Effector memory CD4-positive, alpha-beta T cell (primary cell): ENCODE results near the gene MGAT4A.
A peak's percentile ranks its signal among the peaks of the same experiment; 100 is the strongest.

ENCODE experiments used
- DNase-seq, 3 donors: peaks; one replicate each; pipeline ENCODE4 v3.0.0-alpha.2; 2020
- H3K27ac ChIP-seq: 2 replicates; pipeline ENCODE4 v1.7.0; 2013; ENCODE audit warnings: mild to moderate bottlenecking, low read length, moderate library complexity; ENCODE audit not compliant: insufficient read depth, poor library complexity, severe bottlenecking
- H3K27me3 ChIP-seq: replicated peaks from 2 replicates; pipeline ENCODE4 v1.7.0; 2013; ENCODE audit warnings: mild to moderate bottlenecking, low read length; ENCODE audit not compliant: insufficient read depth, control insufficient read depth, poor library complexity, severe bottlenecking
- H3K36me3 ChIP-seq: 2 replicates; pipeline ENCODE4 v1.7.0; 2013; ENCODE audit warnings: mild to moderate bottlenecking, low read length, moderate library complexity; ENCODE audit not compliant: control insufficient read depth, insufficient read depth
- H3K4me1 ChIP-seq: 2 replicates; pipeline ENCODE4 v1.7.0; 2013; ENCODE audit warnings: low read length, mild to moderate bottlenecking; ENCODE audit not compliant: control insufficient read depth, insufficient read depth, poor library complexity, severe bottlenecking
- H3K4me3 ChIP-seq: 2 replicates; pipeline ENCODE4 v1.7.0; 2013; ENCODE audit warnings: low read length, low read depth, mild to moderate bottlenecking; ENCODE audit not compliant: insufficient read depth, poor library complexity, severe bottlenecking
- H3K9me3 ChIP-seq: 2 replicates; pipeline ENCODE4 v1.7.0; 2013; ENCODE audit warnings: mild to moderate bottlenecking, low read length, moderate library complexity; ENCODE audit not compliant: control insufficient read depth

The MGAT4A gene

DNA sequence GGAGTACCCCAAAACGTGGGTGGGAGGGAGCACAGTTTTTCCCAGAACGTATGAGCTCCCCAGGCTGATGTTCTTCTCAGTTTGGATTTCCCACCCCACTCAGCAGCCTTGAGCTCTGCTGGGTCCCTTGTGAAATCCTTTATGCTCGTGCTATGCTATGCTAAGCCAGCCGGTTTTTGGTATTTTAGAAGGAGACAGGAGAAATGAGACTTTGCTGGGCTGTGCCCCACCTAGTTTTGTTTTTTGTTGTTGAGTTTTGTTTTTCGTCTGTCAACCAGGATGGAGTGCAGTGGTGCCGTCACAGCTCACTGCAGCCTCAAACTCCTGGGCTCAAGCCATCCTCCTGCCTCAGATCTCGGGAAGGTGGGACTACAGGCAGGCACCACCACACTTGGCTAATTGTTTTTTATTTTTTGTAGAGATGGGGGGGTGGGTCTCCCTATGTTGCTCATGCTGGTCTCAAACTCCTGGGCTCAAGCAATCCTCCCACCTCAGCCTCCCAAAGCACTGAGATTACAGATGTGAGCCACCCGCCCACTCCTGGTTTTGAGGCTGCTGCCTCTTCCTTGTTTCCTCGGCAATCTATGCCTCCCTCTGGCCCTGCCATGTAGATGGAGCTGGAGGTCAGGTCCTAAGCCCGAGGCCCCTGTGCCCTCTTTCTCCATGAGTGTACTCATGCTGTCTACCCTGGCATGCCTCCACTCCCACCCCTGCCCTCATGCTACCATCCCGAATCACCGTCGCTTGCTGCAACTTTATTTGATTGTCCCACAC lies 17.5 kb upstream of the MGAT4A start:
- Histone ChIP-seq H3K36me3 (no peaks in the 10 kb centered on the region), H3K4me3 (no peak overlapping the region), H3K9me3 (no peaks in the 10 kb centered on the region), H3K4me1 (peaks cover 22% of the 10 kb centered on the region), H3K27ac (no peak overlapping the region), H3K27me3 (no peaks in the 10 kb centered on the region)
- DNase-seq: no peak

DNA sequence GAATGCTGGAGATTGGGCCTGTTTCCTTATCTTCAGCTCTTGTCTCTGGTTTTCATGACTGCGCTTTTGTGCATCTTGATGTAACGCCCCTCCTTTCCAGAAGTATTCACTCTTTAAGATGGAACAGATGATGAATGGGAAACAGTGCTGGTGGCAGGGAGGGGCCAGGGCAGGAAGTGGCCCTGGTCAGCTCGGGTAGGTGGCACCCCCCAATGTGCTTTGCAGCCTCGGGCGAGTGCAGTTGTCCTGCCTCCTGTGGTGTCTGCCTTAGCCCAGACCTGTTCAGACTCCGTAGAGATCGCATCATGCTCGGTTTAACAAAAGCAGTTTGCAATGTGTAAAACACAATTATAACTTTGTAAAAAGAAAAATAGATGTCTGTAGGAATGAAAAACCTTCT lies 17.0 kb upstream of the MGAT4A start:
- no peak for DNase-seq
- H3K27ac ChIP-seq: no peak overlapping the region
- H3K36me3 ChIP-seq: no peaks in the 10 kb centered on the region
- H3K4me1 ChIP-seq: peaks cover 22% of the 10 kb centered on the region
- H3K27me3 ChIP-seq: no peaks in the 10 kb centered on the region
- no peak overlapping the region for H3K4me3 ChIP-seq
- no peaks in the 10 kb centered on the region for H3K9me3 ChIP-seq

DNA sequence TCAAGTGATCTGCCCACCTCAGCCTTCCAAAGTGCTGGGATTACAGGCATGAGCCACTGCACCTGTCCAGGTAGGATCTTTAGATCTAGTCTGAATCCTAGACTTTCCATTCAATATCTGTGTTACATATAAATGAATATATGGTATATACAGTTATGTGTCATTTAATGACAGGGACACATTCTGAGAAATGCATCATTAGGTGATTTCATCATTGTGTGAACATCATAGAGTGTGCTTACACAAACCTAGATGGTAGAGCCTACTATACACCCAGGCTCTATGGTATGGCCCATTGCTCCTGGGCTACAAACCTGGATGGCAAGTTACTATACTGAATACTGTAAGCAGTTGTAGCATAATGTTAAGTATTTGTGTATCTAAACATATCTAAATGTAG lies 15.5 kb upstream of the MGAT4A start:
- Histone ChIP-seq H3K4me1 (peaks cover 22% of the 10 kb centered on the region), H3K27me3 (no peaks in the 10 kb centered on the region), H3K9me3 (no peaks in the 10 kb centered on the region), H3K36me3 (no peaks in the 10 kb centered on the region), H3K27ac (no peak overlapping the region), H3K4me3 (no peak overlapping the region)
- no peak for DNase-seq

DNA sequence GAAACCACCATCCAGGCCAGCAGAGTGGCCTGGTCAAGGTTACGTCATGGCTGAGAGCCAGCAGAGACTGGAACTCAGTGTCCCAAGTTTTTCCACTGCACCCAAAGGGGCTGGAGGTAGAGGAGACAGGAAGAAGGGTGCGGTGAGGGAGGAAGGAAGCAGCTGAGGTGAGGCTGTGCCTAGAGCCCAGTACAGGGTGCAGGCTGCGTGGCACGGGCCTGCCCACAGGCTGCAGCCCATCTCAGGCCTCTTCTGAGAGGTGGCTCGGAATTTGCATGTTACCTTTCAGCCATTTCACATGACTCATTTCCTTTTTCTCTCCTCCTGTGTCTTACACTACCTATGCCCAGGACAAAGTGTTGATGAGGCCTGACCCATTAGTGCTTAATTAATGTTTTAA lies 13.7 kb upstream of the MGAT4A start:
- no peak for DNase-seq
- H3K4me1 ChIP-seq: peaks cover 22% of the 10 kb centered on the region
- H3K27ac ChIP-seq: no peak overlapping the region
- no peaks in the 10 kb centered on the region for H3K27me3 ChIP-seq
- no peaks in the 10 kb centered on the region for H3K9me3 ChIP-seq
- H3K36me3 ChIP-seq: no peaks in the 10 kb centered on the region
- no peak overlapping the region for H3K4me3 ChIP-seq

DNA sequence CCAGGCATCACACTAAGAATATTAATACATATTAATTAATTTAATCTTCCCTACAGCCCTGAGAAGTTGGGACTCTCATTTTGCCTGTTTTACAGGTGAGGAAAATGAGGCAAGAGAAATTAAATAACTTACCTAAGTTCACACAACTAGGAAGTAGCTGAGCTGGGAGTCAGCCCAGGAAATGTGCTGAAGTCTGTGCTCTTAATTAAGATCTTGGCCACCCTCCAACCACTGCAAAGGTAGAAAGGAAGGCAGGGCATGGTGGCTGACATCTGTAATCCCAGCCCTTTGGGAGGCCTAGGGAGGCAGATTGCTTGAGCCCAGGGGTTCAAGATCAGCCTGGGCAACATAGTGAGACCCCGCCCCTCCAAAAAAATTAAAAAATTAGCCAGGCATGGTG lies 12.9 kb upstream of the MGAT4A start:
- no peak overlapping the region for H3K4me3 ChIP-seq
- no peak overlapping the region for H3K27ac ChIP-seq
- no peaks in the 10 kb centered on the region for H3K9me3 ChIP-seq
- no peak for DNase-seq
- peaks cover 22% of the 10 kb centered on the region for H3K4me1 ChIP-seq
- H3K27me3 ChIP-seq: no peaks in the 10 kb centered on the region
- H3K36me3 ChIP-seq: no peaks in the 10 kb centered on the region

DNA sequence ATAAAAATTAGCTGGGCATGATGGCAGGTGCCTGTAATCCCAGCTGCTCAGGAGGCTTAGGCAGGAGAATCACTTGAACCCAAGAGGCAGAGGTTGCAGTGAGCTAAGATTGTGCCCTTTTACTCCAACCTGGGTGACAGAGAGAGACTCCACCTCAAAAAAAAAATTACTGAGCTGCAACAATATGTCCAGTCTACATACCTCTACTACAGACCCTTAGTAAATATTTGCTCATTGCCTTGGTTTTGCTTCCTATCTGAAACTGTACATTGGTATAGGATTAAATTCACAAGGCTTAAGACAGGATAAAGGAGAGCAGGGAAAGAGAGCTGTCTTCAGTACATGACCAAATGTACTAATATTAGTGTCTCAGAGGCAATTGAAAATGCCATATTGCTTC lies 8.1 kb upstream of the MGAT4A start:
- H3K9me3 ChIP-seq: no peaks in the 10 kb centered on the region
- peaks cover 35% of the 10 kb centered on the region for H3K4me1 ChIP-seq
- no peaks in the 10 kb centered on the region for H3K36me3 ChIP-seq
- H3K27me3 ChIP-seq: no peaks in the 10 kb centered on the region
- no peak overlapping the region for H3K27ac ChIP-seq
- no peak overlapping the region for H3K4me3 ChIP-seq
- DNase-seq: no peak

DNA sequence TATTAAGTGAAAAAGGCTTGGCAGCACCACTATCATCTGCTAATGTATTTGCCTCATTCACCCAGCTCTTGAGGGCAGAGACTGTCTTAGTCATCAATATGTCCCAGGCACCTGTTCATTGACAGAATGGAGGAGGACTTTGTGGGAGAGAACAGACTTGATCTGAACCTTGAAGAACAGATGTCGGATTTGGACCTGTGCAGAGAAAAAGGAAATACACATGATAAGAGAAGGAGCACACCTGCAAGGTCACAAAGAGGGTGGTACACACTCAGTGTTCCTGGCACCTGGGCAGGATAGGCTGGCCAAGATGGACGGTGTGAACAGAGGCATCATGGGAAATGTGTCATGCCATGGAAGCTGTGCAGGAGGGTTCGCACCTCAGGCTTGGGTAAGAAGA lies 7.4 kb upstream of the MGAT4A start:
- H3K9me3 ChIP-seq: no peaks in the 10 kb centered on the region
- no peak for DNase-seq
- peaks cover 36% of the 10 kb centered on the region for H3K4me1 ChIP-seq
- no peaks in the 10 kb centered on the region for H3K27me3 ChIP-seq
- no peak overlapping the region for H3K27ac ChIP-seq
- H3K4me3 ChIP-seq: no peak overlapping the region
- no peaks in the 10 kb centered on the region for H3K36me3 ChIP-seq

DNA sequence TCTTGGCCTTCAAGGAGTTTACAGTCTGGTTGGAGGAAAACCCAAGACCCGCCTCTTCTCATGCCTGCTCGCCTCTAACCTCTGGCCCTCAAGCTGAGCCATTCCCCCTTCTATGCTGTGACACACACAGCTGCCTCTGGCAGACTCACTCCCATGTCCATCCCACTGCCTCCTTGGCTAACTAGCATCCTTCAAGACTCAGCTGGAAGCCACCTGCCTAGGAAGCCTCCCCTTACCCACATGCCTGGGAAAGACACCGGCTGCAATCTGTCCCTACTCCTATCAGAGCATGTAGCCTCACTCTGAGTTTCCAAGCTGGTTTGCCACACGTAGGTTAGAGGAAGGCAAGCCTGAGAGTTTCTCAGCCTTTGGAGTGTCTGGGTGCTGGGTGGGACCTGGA lies 6.9 kb upstream of the MGAT4A start:
- no peak for DNase-seq
- H3K4me3 ChIP-seq: no peak overlapping the region
- no peaks in the 10 kb centered on the region for H3K9me3 ChIP-seq
- no peaks in the 10 kb centered on the region for H3K27me3 ChIP-seq
- peaks cover 41% of the 10 kb centered on the region for H3K4me1 ChIP-seq
- no peaks in the 10 kb centered on the region for H3K36me3 ChIP-seq
- peak overlapping the region; percentile 35 for H3K27ac ChIP-seq

DNA sequence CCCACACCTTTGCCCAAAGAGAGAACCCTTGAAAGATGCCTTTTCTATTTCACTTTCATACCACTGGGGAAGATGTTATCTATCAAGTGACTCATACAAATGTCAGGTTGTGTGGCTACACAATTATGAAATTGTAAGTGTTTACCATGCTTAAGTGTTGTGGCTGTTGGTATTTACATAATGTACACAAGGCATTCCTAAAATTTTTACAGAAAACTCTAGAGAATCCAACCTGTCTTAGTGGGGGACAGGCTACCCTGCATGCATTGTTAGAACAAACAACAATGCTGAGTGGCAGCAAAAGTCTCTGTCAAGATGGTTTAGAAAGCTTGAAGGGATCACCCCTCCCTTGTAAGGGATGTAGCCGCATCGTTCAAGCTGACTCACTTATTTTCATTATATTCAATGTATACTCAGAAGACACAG lies 5.5 kb upstream of the MGAT4A start:
- no peak for DNase-seq
- H3K27me3 ChIP-seq: no peaks in the 10 kb centered on the region
- H3K9me3 ChIP-seq: no peaks in the 10 kb centered on the region
- no peaks in the 10 kb centered on the region for H3K36me3 ChIP-seq
- H3K4me1 ChIP-seq: peaks cover 45% of the 10 kb centered on the region
- H3K4me3 ChIP-seq: no peak overlapping the region
- H3K27ac ChIP-seq: peak overlapping the region; percentile 60

DNA sequence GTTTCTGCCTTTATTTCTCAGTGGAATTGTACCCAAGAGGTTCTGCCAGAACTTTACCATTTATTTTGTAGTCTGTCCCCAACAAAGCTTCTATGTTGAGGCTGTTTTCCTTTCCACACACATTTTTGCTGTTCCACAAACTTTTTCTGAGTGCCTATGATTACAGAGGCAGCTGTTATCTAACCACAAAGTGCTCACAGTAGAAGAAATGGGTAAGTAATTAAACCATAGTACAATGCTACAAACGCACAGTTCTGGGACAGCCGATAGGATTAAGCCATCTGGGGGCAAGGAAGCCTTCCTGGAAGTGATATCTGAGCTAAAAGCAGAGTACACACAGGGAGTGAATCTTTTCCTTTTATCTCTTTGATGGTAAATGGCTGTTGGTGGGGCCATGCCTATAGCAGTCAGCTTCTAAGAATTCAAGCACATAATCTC lies 3.9 kb upstream of the MGAT4A start:
- Histone ChIP-seq H3K27me3 (no peaks in the 10 kb centered on the region), H3K4me3 (peak overlapping the region; percentile 2), H3K36me3 (no peaks in the 10 kb centered on the region), H3K4me1 (peaks cover 45% of the 10 kb centered on the region), H3K9me3 (no peaks in the 10 kb centered on the region), H3K27ac (peak overlapping the region; percentile 96)
- no peak for DNase-seq
